Brain pericyte (primary cell): Measurements from ENCODE around the gene DCUN1D1.

ENCODE experiments used
- DNase-seq: peaks from one replicate; pipeline ENCODE4 v3.0.0-alpha.2; 2012; ENCODE audit warnings: low read depth, low spot score

Gene DCUN1D1

DNA sequence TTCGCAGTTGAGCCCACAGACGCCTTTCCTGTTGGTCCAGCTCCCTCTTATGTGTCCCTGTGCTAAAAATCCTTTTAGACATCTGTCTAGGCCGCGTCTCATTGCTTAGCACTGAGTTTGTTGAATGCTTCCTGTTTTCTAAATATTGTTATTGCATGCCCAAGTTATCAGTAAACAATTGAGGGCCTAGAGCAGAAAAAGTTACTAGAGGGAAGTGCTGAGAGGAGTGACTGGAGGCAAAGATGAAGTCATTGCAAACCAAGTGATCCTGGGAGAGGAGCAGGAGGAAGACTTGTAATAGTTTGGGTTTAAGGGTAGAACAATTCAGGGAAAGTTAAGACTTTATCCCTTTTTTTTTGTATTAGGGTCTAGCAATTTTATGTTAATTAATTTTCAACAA lies 88.1 kb downstream of the DCUN1D1 start:
- no peak for DNase-seq

DNA sequence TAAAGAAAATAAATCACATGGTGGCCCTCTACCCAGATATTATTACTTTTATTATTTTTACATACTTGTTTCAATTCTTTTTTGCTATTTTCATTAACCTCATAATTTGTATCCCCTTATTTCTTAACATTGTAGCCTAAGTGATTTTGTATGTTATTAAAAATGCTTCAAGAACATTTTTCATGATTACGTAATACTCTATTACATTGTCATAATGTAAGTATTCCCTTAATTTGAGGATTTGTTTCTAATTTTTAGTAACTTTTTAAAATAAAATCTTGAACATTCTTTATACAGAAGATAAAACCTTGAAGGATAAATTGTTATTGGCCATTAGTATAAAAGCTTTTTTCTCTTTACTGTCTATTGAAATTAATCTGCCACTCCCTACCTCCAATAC lies 89.0 kb downstream of the DCUN1D1 start:
- no peak for DNase-seq

DNA sequence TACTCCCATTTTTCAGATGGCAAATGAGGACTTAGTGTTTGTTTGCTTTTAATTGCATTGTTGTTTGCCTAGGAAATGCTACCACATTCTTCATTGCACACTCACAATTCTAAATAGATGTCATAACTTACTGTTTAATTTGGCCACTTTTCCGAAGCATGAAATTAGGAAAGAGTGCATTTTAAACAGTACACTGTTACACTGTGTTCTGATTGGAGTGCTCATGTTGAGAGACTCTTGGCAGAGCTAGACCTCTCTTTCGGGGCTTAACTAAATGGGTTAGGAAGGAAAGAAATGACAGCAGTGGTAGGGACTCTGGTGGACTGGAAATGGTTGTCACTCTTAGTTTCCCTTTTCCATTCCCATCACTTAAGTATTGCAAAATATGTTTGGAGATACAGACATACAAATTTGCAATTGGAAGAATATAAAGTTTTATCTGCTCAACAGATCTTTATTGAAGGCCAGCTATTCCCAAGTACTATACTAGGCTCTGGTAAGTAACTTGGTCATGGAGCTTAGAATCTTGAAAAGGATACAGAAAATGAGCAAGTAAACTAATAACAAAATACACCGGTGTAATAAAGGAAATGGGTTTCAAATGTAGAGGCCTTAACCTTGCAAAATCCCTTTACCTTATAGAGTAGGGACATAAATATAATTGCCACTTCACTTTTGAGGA lies 90.2 kb downstream of the DCUN1D1 start:
- no peak for DNase-seq
